K562 (cell line): ENCODE data around the gene MED29. TPM values are rescaled to one million over a fixed set of nuclear protein-coding genes. Genes with fewer than 3 reads are reported as not detected.

Source experiments
- CBFB ChIP-seq: sonication (generic); formaldehyde crosslinking; IDR thresholded peaks from 2 replicates; pipeline ENCODE4 v1.4.0; 2020; ENCODE audit warnings: mild to moderate bottlenecking, missing genetic modification reagents
- HCFC1 ChIP-seq: IDR thresholded peaks from 2 replicates; pipeline ENCODE4 v1.6.1; 2012; ENCODE audit warnings: low read depth, low read length, improper control_type of control experiment
- JUND ChIP-seq, 2 experiments: IDR thresholded peaks; 2 replicates in 1 of 2; 3 replicates in 1 of 2; pipeline ENCODE4 v1.6.1; 2011; ENCODE audit warnings: borderline replicate concordance in 2 of 2, low read depth in 2 of 2, low read length in 2 of 2, improper control_type of control experiment in 1 of 2, missing biosample characterization in 1 of 2, missing genetic modification characterization in 1 of 2, missing genetic modification reagents in 1 of 2
- TAL1 ChIP-seq: fragments of 450-650 bp; IDR thresholded peaks from 2 replicates; pipeline ENCODE4 v1.6.1; 2016; ENCODE audit warnings: mild to moderate bottlenecking
- TCF7 ChIP-seq: sonication (generic); IDR thresholded peaks from 2 replicates; pipeline ENCODE4 v1.6.1; 2016; ENCODE audit warnings: antibody characterized with exemption, borderline replicate concordance
- ZEB2 ChIP-seq: fragments of 450-650 bp; IDR thresholded peaks from 2 replicates; pipeline ENCODE4 v1.6.1; 2016
- ZNF318 ChIP-seq, 2 experiments: fragments of 450-650 bp; IDR thresholded peaks; 2 replicates each; pipeline ENCODE4 v1.6.1; 2016; ENCODE audit warnings: mild to moderate bottlenecking in 2 of 2, borderline replicate concordance in 1 of 2, low read depth in 1 of 2, moderate library complexity in 1 of 2
- ZNF518B ChIP-seq: fragments of 250-450 bp; sonication (Bioruptor Pico); IDR thresholded peaks from 2 replicates; pipeline ENCODE4 v1.5.0; 2021; ENCODE audit warnings: mild to moderate bottlenecking, moderate library complexity
- polyA plus RNA-seq, 8 experiments: library from polyadenylated mRNA; depleted of rRNA in 4 of 8; stranded (reverse) in 5 of 8; unstranded in 3 of 8; fragments of >200 nt; fragmentation: Nextera tagmentation in 2 of 8; fragmentation: Illumina TruSeq in 1 of 8; extraction: Ambion mirVana in 2 of 8; extraction: Trizol in 1 of 8; gene quantifications; 2 replicates each; pipeline versions ENCODE4 v1.2.1 to v1.2.3, GENCODE V29; 2011 to 2014; ENCODE audit warnings: inconsistent platforms in 1 of 8, missing spikeins in 1 of 8
- total RNA-seq, 7 experiments: library from RNA; depleted of rRNA in 6 of 7; stranded (reverse); fragments of >200 nt in 6 of 7; fragmentation: Illumina TruSeq in 2 of 7; extraction: Trizol in 2 of 7; gene quantifications; 2 replicates each; pipeline versions ENCODE4 v1.2.1 to v1.2.3, GENCODE V29; 2011 to 2021; ENCODE audit warnings: low replicate concordance in 1 of 7
- TF ChIP-seq, protein P1 (sequence below): fragments of 450-650 bp; IDR thresholded peaks from 2 replicates; pipeline ENCODE4 v1.6.1; 2014; ENCODE audit warnings: low read depth, mild to moderate bottlenecking, moderate library complexity, borderline replicate concordance
- TF ChIP-seq, protein P2 (sequence below): fragments of 250-450 bp; sonication (Bioruptor Pico); IDR thresholded peaks from 2 replicates; pipeline ENCODE4 v1.8.0; 2022; ENCODE audit warnings: inconsistent platforms, mild to moderate bottlenecking, moderate library complexity, borderline replicate concordance

Gene MED29
- total and polyA plus RNA-seq, 9 of the 15 experiments (the other 6 are each of a cell fraction or from before 2014, with no cell fraction given) = 1.8 to 22.6 (median 12.4) TPM

- TF ChIP-seq ZNF318 (IDR thresholded peaks at IDR 0.05; ENCODE audit: borderline replicate concordance in 1 of 2, low read depth in 1 of 2) = peak in 1 of 2 experiments; percentile 86; a peak in 2 of 4 replicates
- TF ChIP-seq ZNF518B (CRISPR knock-in tag) = no peak
- TF ChIP-seq, protein P1, sequence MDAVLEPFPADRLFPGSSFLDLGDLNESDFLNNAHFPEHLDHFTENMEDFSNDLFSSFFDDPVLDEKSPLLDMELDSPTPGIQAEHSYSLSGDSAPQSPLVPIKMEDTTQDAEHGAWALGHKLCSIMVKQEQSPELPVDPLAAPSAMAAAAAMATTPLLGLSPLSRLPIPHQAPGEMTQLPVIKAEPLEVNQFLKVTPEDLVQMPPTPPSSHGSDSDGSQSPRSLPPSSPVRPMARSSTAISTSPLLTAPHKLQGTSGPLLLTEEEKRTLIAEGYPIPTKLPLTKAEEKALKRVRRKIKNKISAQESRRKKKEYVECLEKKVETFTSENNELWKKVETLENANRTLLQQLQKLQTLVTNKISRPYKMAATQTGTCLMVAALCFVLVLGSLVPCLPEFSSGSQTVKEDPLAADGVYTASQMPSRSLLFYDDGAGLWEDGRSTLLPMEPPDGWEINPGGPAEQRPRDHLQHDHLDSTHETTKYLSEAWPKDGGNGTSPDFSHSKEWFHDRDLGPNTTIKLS = peak; percentile 59; the same call in 1 of the 2 replicates
- 0 out of 2 replicates have a peak, but pooled peaks have one; percentile 80 for TF ChIP-seq CBFB (CRISPR knock-in tag)
- no peak for TF ChIP-seq TCF7
- no peak for TF ChIP-seq TAL1
- TF ChIP-seq, protein P2, sequence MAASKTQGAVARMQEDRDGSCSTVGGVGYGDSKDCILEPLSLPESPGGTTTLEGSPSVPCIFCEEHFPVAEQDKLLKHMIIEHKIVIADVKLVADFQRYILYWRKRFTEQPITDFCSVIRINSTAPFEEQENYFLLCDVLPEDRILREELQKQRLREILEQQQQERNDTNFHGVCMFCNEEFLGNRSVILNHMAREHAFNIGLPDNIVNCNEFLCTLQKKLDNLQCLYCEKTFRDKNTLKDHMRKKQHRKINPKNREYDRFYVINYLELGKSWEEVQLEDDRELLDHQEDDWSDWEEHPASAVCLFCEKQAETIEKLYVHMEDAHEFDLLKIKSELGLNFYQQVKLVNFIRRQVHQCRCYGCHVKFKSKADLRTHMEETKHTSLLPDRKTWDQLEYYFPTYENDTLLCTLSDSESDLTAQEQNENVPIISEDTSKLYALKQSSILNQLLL (CRISPR knock-in tag) = no peak
- no peak for TF ChIP-seq HCFC1
- no peak; the same call in 1 of the 2 replicates for TF ChIP-seq ZEB2
- TF ChIP-seq JUND (IDR thresholded peaks at IDR 0.05; ENCODE audit: borderline replicate concordance, low read depth, low read length) = peak; percentile 92
- TF ChIP-seq JUND (tag; IDR thresholded peaks at IDR 0.05; ENCODE audit: borderline replicate concordance, low read depth, low read length) = peak; percentile 95
Observed at GRCh38 chr19:39430675-39431593, 39.8 kb downstream of the MED29 start (continued).
